ENCODE measurements around the gene SORBS2.

GRCh38 chr4:185651851-185652250, 160.1 kb downstream of the SORBS2 start:
- TF ChIP-seq EP300 (IDR thresholded peaks at IDR 0.05), result no peak
- no peak for TF ChIP-seq CTCF (IDR thresholded peaks at IDR 0.05)
- no peak for TF ChIP-seq POLR2A (IDR thresholded peaks at IDR 0.05)

Measured in tibial nerve (tissue), 4 donors.